ENCODE data around the gene CIAO2A.

Gene CIAO2A

DNA sequence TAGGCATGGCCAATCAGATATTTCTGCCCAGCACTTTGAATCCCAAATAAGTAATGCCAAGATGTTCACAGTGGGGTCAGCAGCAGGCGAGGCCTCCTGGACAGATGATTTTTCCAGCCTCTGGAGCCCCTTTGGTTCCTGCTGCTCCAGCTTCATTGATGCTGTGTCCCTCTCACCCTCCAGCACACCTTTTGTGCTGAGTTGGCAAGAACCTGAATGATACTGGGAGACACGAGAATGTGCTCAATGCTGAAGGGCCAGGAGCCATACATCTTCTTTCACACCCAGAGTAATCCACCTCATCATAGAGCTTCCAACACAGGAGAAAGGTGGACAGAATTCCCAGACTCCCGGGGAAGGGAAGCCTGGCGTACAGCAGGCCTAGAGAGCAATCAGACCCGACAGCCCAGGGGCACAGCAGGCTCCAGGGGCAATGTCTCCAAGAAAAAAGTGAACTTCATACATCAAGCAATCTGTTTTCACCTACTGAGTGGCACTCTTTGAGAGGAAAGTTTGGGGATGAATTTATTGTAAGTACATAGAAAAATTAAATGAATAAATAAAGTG is 40.6 kb downstream of the CIAO2A start:
- no peaks in the 10 kb centered on the region for H3K27me3 ChIP-seq (ENCODE audit: low read depth, low read length)
- H3K4me2 ChIP-seq (ENCODE audit: low read length), result no peak overlapping the region
- H3K4me3 ChIP-seq (ENCODE audit: low read length), result no peak overlapping the region
- no peaks in the 10 kb centered on the region for H3K36me3 ChIP-seq (replicated peaks; ENCODE audit: low read depth, low read length)
- no peaks in the 10 kb centered on the region for H3K79me2 ChIP-seq (ENCODE audit: low read length)
- H3K9ac ChIP-seq (ENCODE audit: low read length), result no peak overlapping the region
- H3K9me3 ChIP-seq (ENCODE audit: insufficient read depth, low read length), result no peaks in the 10 kb centered on the region
- TF ChIP-seq EZH2phosphoT487 (IDR thresholded peaks at IDR 0.05; ENCODE audit: low read depth), result no peak
- TF ChIP-seq, protein P1, sequence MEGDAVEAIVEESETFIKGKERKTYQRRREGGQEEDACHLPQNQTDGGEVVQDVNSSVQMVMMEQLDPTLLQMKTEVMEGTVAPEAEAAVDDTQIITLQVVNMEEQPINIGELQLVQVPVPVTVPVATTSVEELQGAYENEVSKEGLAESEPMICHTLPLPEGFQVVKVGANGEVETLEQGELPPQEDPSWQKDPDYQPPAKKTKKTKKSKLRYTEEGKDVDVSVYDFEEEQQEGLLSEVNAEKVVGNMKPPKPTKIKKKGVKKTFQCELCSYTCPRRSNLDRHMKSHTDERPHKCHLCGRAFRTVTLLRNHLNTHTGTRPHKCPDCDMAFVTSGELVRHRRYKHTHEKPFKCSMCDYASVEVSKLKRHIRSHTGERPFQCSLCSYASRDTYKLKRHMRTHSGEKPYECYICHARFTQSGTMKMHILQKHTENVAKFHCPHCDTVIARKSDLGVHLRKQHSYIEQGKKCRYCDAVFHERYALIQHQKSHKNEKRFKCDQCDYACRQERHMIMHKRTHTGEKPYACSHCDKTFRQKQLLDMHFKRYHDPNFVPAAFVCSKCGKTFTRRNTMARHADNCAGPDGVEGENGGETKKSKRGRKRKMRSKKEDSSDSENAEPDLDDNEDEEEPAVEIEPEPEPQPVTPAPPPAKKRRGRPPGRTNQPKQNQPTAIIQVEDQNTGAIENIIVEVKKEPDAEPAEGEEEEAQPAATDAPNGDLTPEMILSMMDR (IDR thresholded peaks at IDR 0.05; ENCODE audit: low read depth, low read length), result no peak
- H2AFZ ChIP-seq (ENCODE audit: low read depth, low read length), result no peak overlapping the region
- no peak overlapping the region for H3K27ac ChIP-seq (ENCODE audit: low read length)
- H4K20me1 ChIP-seq (ENCODE audit: insufficient read depth, low read length), result no peaks in the 10 kb centered on the region
- peaks cover 17% of the 10 kb centered on the region for H3K4me1 ChIP-seq (ENCODE audit: low read length)

DNA sequence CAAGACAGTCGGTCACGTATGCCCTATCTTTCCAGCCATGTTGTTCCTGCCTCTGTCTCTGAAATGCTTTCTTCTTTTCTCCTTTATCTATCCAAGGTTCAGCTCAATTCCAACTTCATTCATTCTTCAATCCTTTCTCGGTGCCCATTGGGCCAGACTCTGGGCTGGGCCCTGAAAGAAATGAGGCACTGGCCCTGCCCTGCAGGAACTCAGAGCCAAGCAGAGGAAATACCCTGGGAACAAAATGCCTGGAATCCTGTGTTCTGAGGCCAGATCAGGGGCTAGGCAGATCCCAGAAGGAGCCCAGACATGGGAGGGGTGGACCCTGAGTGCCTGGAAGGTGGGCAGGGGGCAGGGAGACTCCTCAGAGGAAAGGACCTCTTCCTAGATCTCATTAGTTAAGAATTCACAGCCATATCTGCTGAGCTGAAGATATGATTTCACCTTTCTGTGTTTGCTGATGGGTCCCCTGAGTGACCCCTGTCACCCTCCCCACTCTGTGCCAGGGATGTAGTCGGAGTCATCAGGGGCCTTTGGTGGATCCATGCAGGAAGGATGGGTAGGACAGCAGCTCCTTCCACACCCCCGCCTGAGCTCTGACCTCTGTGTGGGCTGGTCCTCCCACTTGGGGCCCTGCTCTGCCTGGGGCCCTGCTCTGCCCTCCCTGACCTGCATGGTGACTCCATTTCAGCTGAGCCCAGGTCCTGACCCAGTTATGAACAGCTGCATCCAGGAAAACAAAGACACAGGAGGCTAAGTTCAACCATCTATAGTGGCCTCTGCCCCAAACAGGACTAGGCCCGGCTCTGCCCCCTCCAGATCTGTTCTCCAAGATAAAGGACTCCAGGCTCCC is 42.0 kb downstream of the CIAO2A start:
- H3K27me3 ChIP-seq (ENCODE audit: low read depth, low read length), result no peaks in the 10 kb centered on the region
- H2AFZ ChIP-seq (ENCODE audit: low read depth, low read length), result no peak overlapping the region
- no peak overlapping the region for H3K27ac ChIP-seq (ENCODE audit: low read length)
- H4K20me1 ChIP-seq (ENCODE audit: insufficient read depth, low read length), result no peaks in the 10 kb centered on the region
- H3K4me2 ChIP-seq (ENCODE audit: low read length), result no peak overlapping the region
- peaks cover 29% of the 10 kb centered on the region for H3K4me1 ChIP-seq (ENCODE audit: low read length)
- no peaks in the 10 kb centered on the region for H3K79me2 ChIP-seq (ENCODE audit: low read length)
- TF ChIP-seq EZH2phosphoT487 (IDR thresholded peaks at IDR 0.05; ENCODE audit: low read depth), result no peak
- TF ChIP-seq, protein P1 (IDR thresholded peaks at IDR 0.05; ENCODE audit: low read depth, low read length), result no peak
- H3K4me3 ChIP-seq (ENCODE audit: low read length), result no peak overlapping the region
- no peak overlapping the region for H3K9ac ChIP-seq (ENCODE audit: low read length)
- no peaks in the 10 kb centered on the region for H3K9me3 ChIP-seq (ENCODE audit: insufficient read depth, low read length)
- no peaks in the 10 kb centered on the region for H3K36me3 ChIP-seq (replicated peaks; ENCODE audit: low read depth, low read length)

DNA sequence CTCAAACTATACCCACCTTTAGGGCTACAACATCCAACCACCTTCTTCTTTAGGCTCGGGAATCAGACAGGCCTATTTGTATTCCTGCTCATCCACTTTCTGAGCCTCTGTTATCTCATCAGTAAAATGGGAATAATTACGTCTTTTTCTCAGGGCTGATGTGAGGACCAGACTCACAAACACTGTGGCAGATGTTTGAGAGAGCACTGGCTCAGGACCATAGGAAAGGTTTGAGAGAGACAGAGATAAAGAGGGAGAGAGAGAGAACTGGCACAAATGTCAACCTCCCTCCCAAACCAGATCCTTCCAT is 42.6 kb downstream of the CIAO2A start:
- no peak overlapping the region for H2AFZ ChIP-seq (ENCODE audit: low read depth, low read length)
- TF ChIP-seq, protein P1 (IDR thresholded peaks at IDR 0.05; ENCODE audit: low read depth, low read length), result no peak
- TF ChIP-seq EZH2phosphoT487 (IDR thresholded peaks at IDR 0.05; ENCODE audit: low read depth), result no peak

DNA sequence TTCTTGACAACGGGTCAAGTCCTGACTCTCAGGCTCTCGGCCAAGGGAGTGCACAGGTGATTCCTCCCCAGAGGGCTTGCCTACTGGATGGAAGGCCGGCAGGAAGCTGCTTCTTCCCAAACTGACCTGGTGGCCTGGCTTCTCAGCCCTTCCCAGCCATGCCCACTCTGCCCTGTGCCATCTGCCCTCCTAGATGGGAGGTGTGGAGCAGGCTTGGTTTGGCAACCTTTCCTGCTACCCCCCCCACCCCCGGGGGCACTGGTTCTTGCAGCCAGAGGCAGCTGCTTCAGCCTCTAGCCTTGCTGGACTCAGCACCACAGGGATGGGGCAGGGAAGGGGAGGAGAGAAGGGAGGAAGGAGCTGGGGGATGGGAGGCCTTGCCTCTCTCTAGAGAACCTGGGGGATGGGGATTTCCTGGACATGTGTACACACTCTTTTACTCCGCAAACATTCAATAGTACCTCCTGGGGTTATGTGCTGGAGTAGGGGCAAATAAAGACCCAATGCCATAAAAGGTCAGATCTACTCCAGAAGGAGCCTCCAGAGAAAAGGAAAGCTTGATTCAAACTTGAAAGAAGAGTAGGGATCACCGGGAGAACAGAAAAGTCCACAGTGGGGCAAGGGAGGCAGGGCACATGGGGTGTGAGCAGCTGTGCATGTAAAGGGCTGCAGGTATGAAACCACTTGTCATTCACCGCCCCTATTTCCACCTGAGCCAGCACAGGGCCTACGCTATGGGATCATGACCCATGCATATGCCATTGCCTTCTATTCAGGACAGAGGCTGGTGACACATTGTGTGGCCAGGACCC is 43.2 kb downstream of the CIAO2A start:
- no peak overlapping the region for H2AFZ ChIP-seq (ENCODE audit: low read depth, low read length)

More for the DNA sequence above, 42.6 kb downstream of the CIAO2A start:
- Histone ChIP-seq H3K27me3 (ENCODE audit: low read depth, low read length) (no peaks in the 10 kb centered on the region), H3K36me3 (replicated peaks; ENCODE audit: low read depth, low read length) (no peaks in the 10 kb centered on the region), H3K4me1 (ENCODE audit: low read length) (peaks cover 30% of the 10 kb centered on the region), H3K9me3 (ENCODE audit: insufficient read depth, low read length) (no peaks in the 10 kb centered on the region), H3K9ac (ENCODE audit: low read length) (no peak overlapping the region), H4K20me1 (ENCODE audit: insufficient read depth, low read length) (no peaks in the 10 kb centered on the region), H3K4me2 (ENCODE audit: low read length) (no peak overlapping the region), H3K4me3 (ENCODE audit: low read length) (no peak overlapping the region), H3K27ac (ENCODE audit: low read length) (no peak overlapping the region), H3K79me2 (ENCODE audit: low read length) (no peaks in the 10 kb centered on the region)

More for the DNA sequence above, 43.2 kb downstream of the CIAO2A start:
- no peak overlapping the region for H3K9ac ChIP-seq (ENCODE audit: low read length)
- H3K4me3 ChIP-seq (ENCODE audit: low read length), result no peak overlapping the region
- H3K36me3 ChIP-seq (replicated peaks; ENCODE audit: low read depth, low read length), result no peaks in the 10 kb centered on the region
- no peak for TF ChIP-seq EZH2phosphoT487 (IDR thresholded peaks at IDR 0.05; ENCODE audit: low read depth)
- TF ChIP-seq, protein P1 (IDR thresholded peaks at IDR 0.05; ENCODE audit: low read depth, low read length), result no peak
- no peaks in the 10 kb centered on the region for H3K9me3 ChIP-seq (ENCODE audit: insufficient read depth, low read length)
- no peaks in the 10 kb centered on the region for H3K27me3 ChIP-seq (ENCODE audit: low read depth, low read length)
- no peaks in the 10 kb centered on the region; the same call in 1 of the 2 replicates for H3K79me2 ChIP-seq (ENCODE audit: low read length)
- H3K4me1 ChIP-seq (ENCODE audit: low read length), result peaks cover 33% of the 10 kb centered on the region
- H3K4me2 ChIP-seq (ENCODE audit: low read length), result no peak overlapping the region
- H3K27ac ChIP-seq (ENCODE audit: low read length), result no peak overlapping the region
- H4K20me1 ChIP-seq (ENCODE audit: insufficient read depth, low read length), result no peaks in the 10 kb centered on the region
